ENCODE results near the gene CENPU. TPM values are rescaled to one million over a fixed set of nuclear protein-coding genes. Genes with fewer than 3 reads are reported as not detected.

Gene CENPU
- total and polyA plus RNA-seq, 10 of the 15 experiments (the other 5 are each of a cell fraction or from before 2014, with no cell fraction given), result 26.6 to 90.8 (median 53.8) TPM

DNA sequence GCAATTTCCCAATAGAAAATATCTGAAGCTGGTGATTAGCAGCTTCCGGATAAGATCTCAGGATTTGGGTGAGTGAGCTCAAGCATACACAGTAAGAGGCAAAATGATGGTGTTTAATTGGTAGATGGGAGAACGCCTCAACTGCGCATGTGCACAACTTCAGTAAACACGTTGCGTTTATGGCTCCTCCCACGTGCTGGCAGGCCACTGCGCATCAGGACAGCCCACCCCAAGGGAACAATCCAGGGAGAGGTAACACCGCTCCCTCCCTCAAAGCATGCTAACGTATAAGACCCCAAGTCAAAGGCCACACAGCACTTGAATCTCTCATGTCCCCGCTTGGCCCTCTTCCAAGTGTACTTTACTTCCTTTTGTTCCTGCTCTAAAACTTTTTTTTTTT, 10.3 kb upstream of the CENPU start (continued):
- TF ChIP-seq, protein P1, sequence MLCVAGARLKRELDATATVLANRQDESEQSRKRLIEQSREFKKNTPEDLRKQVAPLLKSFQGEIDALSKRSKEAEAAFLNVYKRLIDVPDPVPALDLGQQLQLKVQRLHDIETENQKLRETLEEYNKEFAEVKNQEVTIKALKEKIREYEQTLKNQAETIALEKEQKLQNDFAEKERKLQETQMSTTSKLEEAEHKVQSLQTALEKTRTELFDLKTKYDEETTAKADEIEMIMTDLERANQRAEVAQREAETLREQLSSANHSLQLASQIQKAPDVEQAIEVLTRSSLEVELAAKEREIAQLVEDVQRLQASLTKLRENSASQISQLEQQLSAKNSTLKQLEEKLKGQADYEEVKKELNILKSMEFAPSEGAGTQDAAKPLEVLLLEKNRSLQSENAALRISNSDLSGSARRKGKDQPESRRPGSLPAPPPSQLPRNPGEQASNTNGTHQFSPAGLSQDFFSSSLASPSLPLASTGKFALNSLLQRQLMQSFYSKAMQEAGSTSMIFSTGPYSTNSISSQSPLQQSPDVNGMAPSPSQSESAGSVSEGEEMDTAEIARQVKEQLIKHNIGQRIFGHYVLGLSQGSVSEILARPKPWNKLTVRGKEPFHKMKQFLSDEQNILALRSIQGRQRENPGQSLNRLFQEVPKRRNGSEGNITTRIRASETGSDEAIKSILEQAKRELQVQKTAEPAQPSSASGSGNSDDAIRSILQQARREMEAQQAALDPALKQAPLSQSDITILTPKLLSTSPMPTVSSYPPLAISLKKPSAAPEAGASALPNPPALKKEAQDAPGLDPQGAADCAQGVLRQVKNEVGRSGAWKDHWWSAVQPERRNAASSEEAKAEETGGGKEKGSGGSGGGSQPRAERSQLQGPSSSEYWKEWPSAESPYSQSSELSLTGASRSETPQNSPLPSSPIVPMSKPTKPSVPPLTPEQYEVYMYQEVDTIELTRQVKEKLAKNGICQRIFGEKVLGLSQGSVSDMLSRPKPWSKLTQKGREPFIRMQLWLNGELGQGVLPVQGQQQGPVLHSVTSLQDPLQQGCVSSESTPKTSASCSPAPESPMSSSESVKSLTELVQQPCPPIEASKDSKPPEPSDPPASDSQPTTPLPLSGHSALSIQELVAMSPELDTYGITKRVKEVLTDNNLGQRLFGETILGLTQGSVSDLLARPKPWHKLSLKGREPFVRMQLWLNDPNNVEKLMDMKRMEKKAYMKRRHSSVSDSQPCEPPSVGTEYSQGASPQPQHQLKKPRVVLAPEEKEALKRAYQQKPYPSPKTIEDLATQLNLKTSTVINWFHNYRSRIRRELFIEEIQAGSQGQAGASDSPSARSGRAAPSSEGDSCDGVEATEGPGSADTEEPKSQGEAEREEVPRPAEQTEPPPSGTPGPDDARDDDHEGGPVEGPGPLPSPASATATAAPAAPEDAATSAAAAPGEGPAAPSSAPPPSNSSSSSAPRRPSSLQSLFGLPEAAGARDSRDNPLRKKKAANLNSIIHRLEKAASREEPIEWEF (IDR thresholded peaks at IDR 0.05; ENCODE audit: insufficient replicate concordance, low read depth, low read length), result no peak
- no peak for TF ChIP-seq CHD2 (IDR thresholded peaks at IDR 0.05; ENCODE audit: borderline replicate concordance, low read depth, low read length)
- TF ChIP-seq CHD1 (IDR thresholded peaks at IDR 0.05; ENCODE audit: low read depth, low read length), result no peak
- TF ChIP-seq, protein P2, sequence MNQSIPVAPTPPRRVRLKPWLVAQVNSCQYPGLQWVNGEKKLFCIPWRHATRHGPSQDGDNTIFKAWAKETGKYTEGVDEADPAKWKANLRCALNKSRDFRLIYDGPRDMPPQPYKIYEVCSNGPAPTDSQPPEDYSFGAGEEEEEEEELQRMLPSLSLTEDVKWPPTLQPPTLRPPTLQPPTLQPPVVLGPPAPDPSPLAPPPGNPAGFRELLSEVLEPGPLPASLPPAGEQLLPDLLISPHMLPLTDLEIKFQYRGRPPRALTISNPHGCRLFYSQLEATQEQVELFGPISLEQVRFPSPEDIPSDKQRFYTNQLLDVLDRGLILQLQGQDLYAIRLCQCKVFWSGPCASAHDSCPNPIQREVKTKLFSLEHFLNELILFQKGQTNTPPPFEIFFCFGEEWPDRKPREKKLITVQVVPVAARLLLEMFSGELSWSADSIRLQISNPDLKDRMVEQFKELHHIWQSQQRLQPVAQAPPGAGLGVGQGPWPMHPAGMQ (IDR thresholded peaks at IDR 0.05; ENCODE audit: borderline replicate concordance), result no peak
- TF ChIP-seq BCL11A (IDR thresholded peaks at IDR 0.05; ENCODE audit: low read depth, low read length), result no peak
- TF ChIP-seq, protein P3, sequence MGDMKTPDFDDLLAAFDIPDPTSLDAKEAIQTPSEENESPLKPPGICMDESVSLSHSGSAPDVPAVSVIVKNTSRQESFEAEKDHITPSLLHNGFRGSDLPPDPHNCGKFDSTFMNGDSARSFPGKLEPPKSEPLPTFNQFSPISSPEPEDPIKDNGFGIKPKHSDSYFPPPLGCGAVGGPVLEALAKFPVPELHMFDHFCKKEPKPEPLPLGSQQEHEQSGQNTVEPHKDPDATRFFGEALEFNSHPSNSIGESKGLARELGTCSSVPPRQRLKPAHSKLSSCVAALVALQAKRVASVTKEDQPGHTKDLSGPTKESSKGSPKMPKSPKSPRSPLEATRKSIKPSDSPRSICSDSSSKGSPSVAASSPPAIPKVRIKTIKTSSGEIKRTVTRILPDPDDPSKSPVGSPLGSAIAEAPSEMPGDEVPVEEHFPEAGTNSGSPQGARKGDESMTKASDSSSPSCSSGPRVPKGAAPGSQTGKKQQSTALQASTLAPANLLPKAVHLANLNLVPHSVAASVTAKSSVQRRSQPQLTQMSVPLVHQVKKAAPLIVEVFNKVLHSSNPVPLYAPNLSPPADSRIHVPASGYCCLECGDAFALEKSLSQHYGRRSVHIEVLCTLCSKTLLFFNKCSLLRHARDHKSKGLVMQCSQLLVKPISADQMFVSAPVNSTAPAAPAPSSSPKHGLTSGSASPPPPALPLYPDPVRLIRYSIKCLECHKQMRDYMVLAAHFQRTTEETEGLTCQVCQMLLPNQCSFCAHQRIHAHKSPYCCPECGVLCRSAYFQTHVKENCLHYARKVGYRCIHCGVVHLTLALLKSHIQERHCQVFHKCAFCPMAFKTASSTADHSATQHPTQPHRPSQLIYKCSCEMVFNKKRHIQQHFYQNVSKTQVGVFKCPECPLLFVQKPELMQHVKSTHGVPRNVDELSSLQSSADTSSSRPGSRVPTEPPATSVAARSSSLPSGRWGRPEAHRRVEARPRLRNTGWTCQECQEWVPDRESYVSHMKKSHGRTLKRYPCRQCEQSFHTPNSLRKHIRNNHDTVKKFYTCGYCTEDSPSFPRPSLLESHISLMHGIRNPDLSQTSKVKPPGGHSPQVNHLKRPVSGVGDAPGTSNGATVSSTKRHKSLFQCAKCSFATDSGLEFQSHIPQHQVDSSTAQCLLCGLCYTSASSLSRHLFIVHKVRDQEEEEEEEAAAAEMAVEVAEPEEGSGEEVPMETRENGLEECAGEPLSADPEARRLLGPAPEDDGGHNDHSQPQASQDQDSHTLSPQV (IDR thresholded peaks at IDR 0.05), result no peak
- TF ChIP-seq ZNF274 (IDR thresholded peaks at IDR 0.05; ENCODE audit: insufficient read depth, insufficient read length), result no peak
